Ammon's horn (tissue), 1 donor: ENCODE data around the gene NPTX1.
A peak's percentile ranks its signal among the peaks of the same experiment; 100 is the strongest.

ENCODE experiments used
- DNase-seq: peaks from one replicate; pipeline ENCODE4 v3.0.0-alpha.2; 2016; ENCODE audit warnings: low spot score

NPTX1 gene

DNA sequence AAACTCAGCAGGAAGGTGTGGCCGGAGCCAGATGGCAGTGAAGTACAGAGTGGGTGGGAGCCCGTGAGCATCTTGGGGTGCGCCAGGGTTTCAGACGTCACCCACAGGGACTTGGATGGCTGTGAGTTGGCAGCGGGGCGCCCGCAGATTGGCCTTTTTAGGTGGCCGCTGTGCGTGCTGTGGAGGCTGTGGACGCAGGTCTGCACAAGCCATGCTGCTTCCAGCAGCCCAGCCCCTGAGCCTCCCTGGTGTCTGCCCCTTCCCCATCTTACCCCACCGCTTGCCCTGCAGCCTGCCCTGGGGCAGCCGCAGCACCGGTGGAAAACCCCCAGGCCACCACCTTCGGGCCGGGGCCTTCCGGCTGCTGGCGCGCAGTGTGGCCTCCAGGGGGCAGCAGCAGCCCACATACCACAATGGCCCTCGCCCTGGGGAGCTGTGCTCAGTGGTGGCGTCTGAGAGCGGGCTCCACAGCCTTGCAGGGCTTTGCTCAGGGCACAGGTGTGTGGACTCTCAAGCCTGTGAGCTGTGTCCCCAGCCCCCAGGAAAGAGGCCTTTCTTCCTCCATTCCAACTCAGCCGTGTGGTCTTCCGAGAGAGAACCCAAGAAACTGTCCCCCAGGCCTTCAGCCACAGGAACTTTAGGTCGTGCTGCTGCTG, 49.6 kb downstream of the NPTX1 start:
- DNase-seq: peak; percentile 81

DNA sequence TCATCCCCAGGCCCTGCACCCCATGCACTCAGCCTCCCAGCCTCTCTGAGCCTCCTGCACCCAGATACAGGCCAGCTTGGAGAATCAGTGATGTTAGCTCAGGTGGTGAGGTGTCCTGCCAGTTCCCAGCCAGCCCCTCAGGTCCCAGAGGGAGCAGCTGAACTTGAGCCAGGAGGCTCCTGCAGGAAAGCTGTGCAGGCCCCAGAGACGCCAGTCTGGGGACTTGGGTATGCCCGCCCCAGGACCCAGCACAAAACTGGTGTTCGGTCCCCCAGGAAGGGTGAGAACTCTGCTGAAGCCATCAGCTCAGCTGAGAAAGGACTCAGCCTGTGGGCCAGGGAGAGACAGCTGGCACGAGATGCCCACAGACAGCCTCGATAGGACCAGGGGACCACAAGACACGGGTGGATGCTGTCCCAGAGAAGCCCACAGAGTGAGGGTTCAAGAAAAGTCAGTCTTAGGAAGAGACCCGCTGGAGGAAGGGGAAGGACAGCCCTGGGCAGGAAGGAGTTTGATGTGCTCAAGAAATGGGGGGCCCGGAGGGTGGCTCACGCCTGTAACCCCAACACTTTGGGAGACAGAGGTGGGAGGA, 50.5 kb downstream of the NPTX1 start:
- DNase-seq: no peak

DNA sequence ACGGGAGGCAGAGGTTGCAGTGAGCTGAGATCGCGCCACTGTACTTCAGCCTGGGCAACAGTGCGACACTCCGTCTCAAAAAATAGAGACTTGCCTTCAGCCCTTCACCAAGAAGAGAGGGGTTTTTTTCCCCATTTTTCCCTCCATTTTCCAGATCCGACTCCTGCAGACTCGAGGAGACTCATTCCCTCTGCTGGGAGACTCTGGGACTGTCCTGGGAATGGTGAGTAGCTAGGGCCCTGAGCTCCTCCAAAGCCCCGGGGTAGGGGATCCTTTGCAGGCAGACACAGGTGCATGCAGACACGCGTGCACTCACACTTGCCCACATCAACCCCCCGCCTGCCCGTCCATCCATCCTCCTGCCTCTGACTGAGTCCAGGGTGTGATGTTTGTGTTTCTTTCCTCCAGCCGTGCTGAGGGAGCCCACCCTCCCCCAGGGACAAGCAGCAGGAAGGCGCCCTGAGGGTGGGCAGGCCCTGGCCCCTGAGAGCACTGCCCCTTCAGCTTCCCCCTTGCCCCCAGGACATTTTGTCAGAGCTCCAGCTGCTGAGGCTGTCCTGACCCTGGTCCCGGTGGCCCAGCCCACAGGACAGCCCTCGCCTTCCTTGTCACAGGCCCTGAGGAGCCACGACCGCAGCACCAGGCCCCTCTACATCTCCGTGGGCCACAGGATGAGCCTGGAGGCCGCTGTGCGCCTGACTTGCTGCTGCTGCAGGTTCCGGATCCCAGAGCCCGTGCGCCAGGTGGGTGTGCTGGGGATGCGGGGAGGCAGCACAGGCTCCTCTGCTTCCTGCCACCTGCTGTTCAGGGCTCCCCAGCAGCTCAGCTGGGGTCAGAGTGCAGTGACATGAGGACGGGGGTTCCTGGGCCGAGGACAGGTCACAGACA, 51.3 kb downstream of the NPTX1 start:
- no peak for DNase-seq

DNA sequence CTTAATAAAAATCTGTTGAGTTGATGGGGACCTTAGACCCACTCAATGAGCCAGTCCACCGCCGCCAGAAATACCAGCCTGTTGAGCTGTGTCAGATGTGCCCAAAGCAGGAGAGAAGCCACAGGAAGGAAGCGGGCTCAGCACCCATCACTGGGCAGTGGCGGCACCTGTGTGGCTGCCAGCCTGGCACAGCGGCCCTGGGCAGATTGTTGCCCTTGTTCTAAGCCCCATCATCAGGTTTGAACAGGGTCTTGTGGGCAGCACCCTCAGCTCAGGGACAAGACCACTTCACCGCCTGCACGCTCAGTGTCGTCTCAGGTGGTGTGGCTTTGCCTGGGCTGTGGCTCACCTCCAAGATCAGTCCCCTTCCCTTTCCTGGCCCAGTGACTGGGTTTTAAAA, 52.1 kb downstream of the NPTX1 start:
- no peak for DNase-seq

DNA sequence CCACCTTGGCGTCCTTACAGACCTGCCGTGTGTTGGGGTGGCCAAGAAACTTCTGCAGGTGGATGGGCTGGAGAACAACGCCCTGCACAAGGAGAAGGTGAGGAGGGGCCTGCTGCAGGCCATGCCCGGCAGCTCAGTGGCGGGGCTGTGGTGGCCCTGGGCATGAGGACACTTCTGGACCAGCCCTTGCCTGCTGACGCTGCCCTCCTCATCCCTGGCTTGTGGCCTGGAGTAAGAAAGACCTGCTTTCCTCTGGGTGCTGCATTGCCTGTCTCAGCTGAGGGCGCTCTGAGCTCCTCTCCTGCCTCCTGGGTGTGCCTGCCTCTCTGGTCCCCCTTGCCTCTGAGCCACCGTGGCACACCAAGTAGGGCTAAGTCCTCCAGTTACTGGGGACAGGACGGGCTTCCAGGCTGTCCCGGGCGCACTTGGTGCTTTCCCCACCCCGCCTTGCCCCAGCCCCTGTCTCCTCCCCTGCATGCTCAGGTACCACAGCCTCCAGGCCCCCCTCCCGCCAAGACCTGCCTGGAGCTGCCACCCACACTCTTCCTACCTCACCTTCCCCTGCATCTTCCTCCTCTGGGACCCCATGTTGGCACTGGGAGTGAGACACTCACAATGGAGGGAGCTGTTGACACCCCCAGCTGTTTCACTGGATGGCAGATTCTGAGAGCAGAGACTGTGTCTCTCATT, 52.7 kb downstream of the NPTX1 start:
- DNase-seq: no peak

DNA sequence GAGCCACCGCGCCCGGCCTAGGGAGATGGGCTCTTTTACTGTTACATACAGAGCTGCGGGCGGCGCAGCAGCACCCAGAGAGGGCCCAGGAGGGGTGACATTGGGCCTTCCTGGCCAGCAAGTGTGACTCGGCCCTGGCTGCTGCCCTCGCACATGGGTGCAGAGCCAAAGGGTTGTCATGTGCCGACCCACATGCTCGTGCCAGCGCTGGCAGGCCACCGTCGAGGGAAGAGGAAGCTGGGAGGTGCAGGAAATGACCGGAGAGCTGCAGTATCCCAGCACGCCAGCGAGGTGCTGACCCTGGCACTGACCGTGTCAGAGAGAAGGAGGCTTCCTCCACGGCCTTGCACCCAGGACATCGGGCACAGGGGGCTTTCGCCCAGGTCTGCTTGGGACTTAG, 53.4 kb downstream of the NPTX1 start:
- DNase-seq: no peak

DNA sequence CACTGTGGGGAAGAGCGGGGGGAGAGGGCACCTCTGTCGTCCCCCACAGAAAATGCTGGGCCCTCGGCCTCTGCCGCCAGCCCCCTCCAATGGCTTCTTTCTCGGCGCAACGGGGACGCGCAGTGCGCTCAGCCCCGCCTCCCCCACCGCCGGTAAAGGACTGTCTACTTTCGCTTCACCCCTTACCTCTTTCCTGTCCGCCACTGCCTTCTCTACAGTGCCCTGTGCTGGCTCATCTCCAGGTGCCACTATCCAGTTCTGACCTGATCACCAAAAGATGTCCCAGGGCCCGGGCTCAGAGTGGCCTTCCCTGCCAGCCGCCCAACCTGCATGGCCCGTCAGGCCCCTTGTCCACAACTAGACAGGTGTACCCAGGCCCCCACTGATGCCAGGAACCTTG, 54.1 kb downstream of the NPTX1 start:
- DNase-seq: no peak

DNA sequence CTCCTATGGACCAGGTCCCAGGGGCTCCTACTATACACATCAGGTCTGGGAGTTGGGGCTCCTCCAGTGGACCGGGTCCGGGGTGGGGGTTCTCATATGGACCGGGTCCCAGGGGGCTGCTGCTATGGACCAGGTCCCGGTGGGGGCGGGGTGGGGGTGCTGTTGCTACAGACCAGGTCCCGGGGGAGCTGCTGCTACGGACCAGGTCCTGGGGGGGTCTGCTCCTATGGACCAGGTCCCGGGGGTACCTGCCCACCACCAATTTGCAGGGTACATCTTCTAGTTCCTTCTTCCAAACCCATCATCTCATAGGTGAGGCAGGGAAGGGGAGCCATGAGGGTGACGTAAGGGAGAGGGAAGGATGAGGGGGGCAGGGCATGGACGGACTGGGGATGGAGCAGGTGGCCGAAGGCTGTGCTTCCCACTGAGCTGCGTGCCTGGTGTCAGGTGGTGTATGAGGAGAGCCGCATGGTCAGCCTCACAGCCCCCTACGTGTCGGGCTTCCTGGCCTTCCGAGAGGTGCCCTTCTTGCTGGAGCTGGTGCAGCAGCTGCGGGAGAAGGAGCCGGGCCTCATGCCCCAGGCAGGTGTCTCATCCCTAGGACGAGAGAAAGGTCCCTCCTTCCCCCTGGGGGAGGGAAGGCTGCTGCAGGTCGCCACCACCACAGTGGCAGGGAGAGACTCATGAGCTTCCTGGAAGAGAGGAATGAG, 54.9 kb downstream of the NPTX1 start:
- DNase-seq: no peak

DNA sequence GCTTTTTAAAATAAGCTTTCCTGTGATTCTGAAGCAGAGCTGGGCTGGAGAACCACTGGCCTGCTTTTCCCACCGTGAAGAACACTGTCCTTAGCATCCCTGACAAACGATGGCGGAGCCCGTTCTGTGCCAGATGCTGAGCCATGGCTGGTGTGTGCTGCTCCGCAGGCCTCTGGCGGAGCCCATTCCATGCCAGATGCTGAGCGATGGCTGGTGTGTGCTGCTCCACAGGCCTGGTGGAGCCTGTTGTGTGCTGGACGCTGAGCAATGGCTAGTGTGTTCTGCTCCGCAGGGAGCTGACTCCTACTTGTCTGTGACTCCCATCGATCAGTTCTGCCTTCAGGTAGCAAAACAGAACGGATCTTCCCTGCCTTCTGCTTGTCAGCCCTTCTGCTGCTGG, 57.2 kb downstream of the NPTX1 start:
- no peak for DNase-seq

DNA sequence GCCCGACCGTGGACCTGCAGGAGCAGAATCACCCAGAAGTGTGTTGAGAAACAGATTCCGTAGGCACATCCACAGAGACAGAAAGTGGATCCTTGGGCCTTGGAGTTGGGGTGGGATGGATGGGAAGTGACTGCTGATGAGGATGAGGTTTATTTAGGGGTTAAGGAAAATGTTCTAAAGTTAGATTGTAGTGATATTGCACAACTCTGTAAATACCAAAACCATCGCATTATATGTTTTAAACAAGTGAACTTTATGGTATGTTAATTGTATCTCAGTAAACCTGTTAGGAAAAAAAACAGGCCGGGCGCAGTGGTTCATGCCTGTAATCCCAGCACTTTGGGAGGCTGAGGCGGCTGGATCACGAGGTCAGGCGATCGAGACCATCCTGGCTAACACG, 57.8 kb downstream of the NPTX1 start:
- no peak for DNase-seq
